Activated B cell treated with CpG ODN at 0.5 μM for 24 hours (primary cell): ENCODE measurements around the gene KRT32. TPM values are rescaled to one million over a fixed set of nuclear protein-coding genes. Genes with fewer than 3 reads are reported as not detected.

Experiments used
- ATAC-seq: fragments of 200-7000 bp; cut with Tn5 transposase; one replicate; pipeline ENCODE4 v1.10.0; 2021; ENCODE audit warnings: low read depth, mild to moderate bottlenecking, moderate library complexity
- CTCF ChIA-PET: fragments of 350-600 bp; sonication (Branson Sonifier 250); formaldehyde crosslinking; loops from one replicate; lab custom pipeline; 2021; ENCODE audit warnings: antibody characterized with exemption; lab: Charles Lee
- POLR2A ChIA-PET: fragments of 350-600 bp; sonication (Branson Sonifier 250); formaldehyde crosslinking; loops from one replicate; lab custom pipeline; 2021; ENCODE audit warnings: antibody characterized with exemption; lab: Charles Lee
- DNase-seq: peaks from one replicate; pipeline ENCODE4 v3.0.0; 2022
- H3K27ac Mint-ChIP-seq: one replicate; pipeline ENCODE4 v1.8.0; 2020; ENCODE audit warnings: mixed read lengths
- H3K27me3 Mint-ChIP-seq: one replicate; pipeline ENCODE4 v1.8.0; 2021; ENCODE audit warnings: mixed read lengths
- H3K36me3 Mint-ChIP-seq: one replicate; pipeline ENCODE4 v1.8.0; 2021; ENCODE audit warnings: low read depth, mixed read lengths
- H3K4me1 Mint-ChIP-seq: one replicate; pipeline ENCODE4 v1.8.0; 2021; ENCODE audit warnings: mixed read lengths
- H3K4me3 Mint-ChIP-seq: one replicate; pipeline ENCODE4 v1.8.0; 2020; ENCODE audit warnings: mild to moderate bottlenecking, mixed read lengths
- H3K9me3 Mint-ChIP-seq: one replicate; pipeline ENCODE4 v1.8.0; 2020; ENCODE audit warnings: mixed read lengths
- intact Hi-C: fragments of 100-400 bp; cut with micrococcal nuclease; formaldehyde crosslinking; loops from one replicate; pipeline ENCODE4 v1.15.1; 2024
- total RNA-seq: library from RNA; stranded (reverse); gene quantifications from 2 replicates; pipeline ENCODE4 v1.2.3, GENCODE V29; 2022
- TF ChIP-seq, protein P1 (sequence below): fragments of 200-600 bp; IDR thresholded peaks from one replicate; pipeline ENCODE4 v1.8.0; 2022; ENCODE audit warnings: antibody characterized with exemption, mild to moderate bottlenecking

The KRT32 gene
- total RNA-seq, 1 donor from 2014 or later: not detected

DNA sequence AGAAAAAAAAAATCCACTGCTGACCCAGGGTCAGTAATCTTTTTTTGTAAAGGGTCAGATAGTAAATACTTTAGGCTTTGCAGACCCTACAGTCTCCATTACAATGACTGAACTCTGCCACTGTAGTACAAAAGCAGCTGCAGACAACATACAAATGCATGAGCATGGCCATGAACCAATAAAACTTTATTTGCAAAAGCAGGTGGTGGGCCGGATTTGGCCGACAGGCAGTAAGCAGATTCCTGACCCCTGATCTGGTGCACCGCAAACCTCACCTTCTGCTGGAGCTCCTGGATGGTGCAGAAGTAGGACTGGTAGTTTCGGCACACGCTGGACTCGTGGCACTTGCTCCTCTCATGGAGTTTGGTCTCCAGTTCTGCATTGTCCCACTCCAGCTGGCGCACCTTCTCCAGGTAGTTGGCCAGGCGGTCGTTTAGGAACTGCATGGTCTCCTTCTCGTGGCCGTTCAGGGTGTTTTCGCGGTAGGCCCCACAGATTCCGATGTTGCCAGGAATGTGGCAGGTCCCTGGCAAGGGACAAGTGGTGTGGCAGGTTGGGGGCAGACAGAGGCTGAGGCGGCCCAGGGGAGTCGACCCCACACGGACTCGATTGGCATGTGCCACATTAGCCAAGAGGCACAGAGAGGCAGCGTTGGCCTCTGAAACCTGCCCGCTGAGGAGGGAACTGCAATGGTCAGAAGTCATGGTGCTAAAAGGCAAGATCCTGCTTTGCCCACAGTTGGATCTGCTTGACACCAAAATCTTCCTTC lies 55.9 kb downstream of the KRT32 start:
- POLR2A ChIA-PET: no interaction called here
- H3K36me3 Mint-ChIP-seq: no peaks in the 10 kb centered on the region
- no peak overlapping the region for H3K4me3 Mint-ChIP-seq
- intact Hi-C loops: no loop called here
- TF ChIP-seq, protein P1, sequence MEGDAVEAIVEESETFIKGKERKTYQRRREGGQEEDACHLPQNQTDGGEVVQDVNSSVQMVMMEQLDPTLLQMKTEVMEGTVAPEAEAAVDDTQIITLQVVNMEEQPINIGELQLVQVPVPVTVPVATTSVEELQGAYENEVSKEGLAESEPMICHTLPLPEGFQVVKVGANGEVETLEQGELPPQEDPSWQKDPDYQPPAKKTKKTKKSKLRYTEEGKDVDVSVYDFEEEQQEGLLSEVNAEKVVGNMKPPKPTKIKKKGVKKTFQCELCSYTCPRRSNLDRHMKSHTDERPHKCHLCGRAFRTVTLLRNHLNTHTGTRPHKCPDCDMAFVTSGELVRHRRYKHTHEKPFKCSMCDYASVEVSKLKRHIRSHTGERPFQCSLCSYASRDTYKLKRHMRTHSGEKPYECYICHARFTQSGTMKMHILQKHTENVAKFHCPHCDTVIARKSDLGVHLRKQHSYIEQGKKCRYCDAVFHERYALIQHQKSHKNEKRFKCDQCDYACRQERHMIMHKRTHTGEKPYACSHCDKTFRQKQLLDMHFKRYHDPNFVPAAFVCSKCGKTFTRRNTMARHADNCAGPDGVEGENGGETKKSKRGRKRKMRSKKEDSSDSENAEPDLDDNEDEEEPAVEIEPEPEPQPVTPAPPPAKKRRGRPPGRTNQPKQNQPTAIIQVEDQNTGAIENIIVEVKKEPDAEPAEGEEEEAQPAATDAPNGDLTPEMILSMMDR: no peak
- no peak for ATAC-seq
- H3K4me1 Mint-ChIP-seq: no peaks in the 10 kb centered on the region
- CTCF ChIA-PET: no interaction called here
- H3K27ac Mint-ChIP-seq: no peak overlapping the region
- DNase-seq: no peak
- peaks cover 4% of the 10 kb centered on the region for H3K27me3 Mint-ChIP-seq
- H3K9me3 Mint-ChIP-seq: no peaks in the 10 kb centered on the region

Other genes starting within 250 kb of the KRT32 start
- gene KRTAP9-2, start 240.7 kb downstream of the KRT32 start, total RNA-seq: not detected in 2 replicates
- not detected in 2 replicates for gene KRTAP9-3, start 234.9 kb downstream of the KRT32 start, total RNA-seq
- not detected in 2 replicates for gene KRTAP9-8, start 229.4 kb downstream of the KRT32 start, total RNA-seq
- gene KRTAP9-4, start 217.7 kb downstream of the KRT32 start, total RNA-seq: not detected in 2 replicates
- gene KRTAP9-9, start 212.0 kb downstream of the KRT32 start, total RNA-seq: not detected in 2 replicates
- not detected in 2 replicates for gene KRTAP9-6, start 202.0 kb downstream of the KRT32 start, total RNA-seq
- gene KRTAP9-7, start 191.7 kb downstream of the KRT32 start, total RNA-seq: not detected in 2 replicates
- not detected in 2 replicates for gene KRTAP29-1, start 164.5 kb downstream of the KRT32 start, total RNA-seq
- not detected in 2 replicates for gene KRTAP16-1, start 158.1 kb downstream of the KRT32 start, total RNA-seq
- not detected in 2 replicates for gene KRTAP17-1, start 151.7 kb downstream of the KRT32 start, total RNA-seq
- not detected in 2 replicates for gene KRT33A, start 116.6 kb downstream of the KRT32 start, total RNA-seq
- not detected in 2 replicates for gene KRT33B, start 97.6 kb downstream of the KRT32 start, total RNA-seq
- not detected in 2 replicates for gene KRT34, start 85.1 kb downstream of the KRT32 start, total RNA-seq
- gene KRT31, start 69.8 kb downstream of the KRT32 start, total RNA-seq: not detected in 2 replicates
- gene KRT37, start 42.8 kb downstream of the KRT32 start, total RNA-seq: not detected in 2 replicates
- not detected in 2 replicates for gene KRT38, start 26.4 kb downstream of the KRT32 start, total RNA-seq
- gene KRT35, start 13.8 kb upstream of the KRT32 start, total RNA-seq: not detected in 2 replicates
- gene KRT36, start 22.5 kb upstream of the KRT32 start, total RNA-seq: not detected in 2 replicates
- gene KRT13, start 38.2 kb upstream of the KRT32 start, total RNA-seq: not detected in 2 replicates
- gene KRT15, start 51.5 kb upstream of the KRT32 start, total RNA-seq: not detected in 2 replicates
- gene KRT19, start 60.9 kb upstream of the KRT32 start, total RNA-seq: not detected in 2 replicates
- gene KRT9, start 104.7 kb upstream of the KRT32 start, total RNA-seq: not detected in 2 replicates
- gene KRT14, start 119.5 kb upstream of the KRT32 start, total RNA-seq: not detected in 2 replicates
- gene KRT16, start 145.4 kb upstream of the KRT32 start, total RNA-seq: not detected in 2 replicates
- gene KRT17, start 157.2 kb upstream of the KRT32 start, total RNA-seq: not detected in 2 replicates
- gene EIF1, start 221.5 kb upstream of the KRT32 start, total RNA-seq: 843 and 900 TPM in 2 replicates
- not detected in 2 replicates for gene GAST, start 244.9 kb upstream of the KRT32 start, total RNA-seq